GM21529 (cell line): ENCODE results near the gene CUX1.

Experiments used
- ATAC-seq: cut with Tn5 transposase; IDR thresholded peaks from one replicate; pipeline ENCODE4 v1.9.1; 2021; ENCODE audit not compliant: unreplicated experiment

CUX1 gene

DNA sequence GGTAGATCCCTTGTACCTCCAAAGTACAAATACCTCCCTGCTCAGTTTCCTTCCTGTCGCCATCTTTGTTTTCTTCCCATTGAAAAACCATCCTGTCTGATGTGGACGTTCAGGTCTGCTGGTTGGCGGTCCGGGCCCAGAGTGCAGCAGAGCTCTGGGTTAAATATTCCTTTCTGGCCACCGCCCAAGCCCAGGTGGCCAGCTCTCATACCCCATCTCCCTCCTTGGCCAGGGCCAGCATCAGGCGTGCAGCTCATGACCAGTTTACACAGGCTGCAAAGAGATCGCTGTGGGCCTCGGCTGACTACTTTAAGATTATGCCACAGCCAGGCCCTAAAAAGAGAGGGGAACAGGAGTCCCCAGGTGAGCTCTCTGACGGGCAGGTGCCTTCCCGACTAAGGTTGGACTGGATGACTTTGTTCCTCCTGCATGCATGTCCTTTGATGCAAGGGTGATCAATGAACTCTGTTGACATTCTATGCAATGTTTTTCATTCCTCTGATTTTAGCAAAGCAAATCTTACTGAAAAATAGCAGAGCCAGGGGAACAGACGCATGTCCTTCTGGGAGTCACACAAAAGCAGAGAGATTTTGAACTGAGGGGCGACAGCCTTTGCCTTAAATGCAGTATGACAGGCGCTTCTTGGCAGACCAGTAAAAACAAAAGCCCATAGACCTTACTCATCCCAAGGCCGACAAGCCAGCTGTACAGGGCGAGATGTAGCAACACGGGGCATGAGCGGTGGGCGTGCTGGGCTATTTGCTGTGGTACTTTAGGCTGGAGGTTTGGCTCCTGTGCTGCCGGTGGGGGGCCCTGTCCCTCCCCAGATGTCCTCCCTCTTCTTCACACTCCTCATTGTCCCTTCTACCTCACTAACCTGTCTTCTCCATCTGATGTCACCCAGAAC, 435.9 kb downstream of the CUX1 start:
- no peak for ATAC-seq

DNA sequence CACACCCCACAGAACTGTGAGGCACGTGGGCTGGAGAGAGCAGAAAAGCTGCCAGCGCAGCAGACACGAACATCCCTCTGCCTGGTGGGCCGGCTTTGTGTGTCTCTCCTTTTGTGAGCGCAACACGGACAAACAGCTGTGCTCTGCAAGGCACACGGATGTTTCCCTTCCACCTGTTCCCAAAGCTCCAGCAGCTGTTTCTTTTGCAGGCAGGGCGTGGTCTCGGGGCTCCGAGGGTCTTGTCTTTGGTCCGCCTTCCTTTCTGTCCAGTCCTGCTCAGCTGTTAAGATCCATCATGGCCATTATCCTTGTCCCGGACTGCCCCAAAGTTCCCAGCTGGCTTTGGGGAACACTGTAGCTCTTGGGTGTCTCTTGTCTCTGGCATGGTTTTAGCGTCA, 436.5 kb downstream of the CUX1 start:
- no peak for ATAC-seq

DNA sequence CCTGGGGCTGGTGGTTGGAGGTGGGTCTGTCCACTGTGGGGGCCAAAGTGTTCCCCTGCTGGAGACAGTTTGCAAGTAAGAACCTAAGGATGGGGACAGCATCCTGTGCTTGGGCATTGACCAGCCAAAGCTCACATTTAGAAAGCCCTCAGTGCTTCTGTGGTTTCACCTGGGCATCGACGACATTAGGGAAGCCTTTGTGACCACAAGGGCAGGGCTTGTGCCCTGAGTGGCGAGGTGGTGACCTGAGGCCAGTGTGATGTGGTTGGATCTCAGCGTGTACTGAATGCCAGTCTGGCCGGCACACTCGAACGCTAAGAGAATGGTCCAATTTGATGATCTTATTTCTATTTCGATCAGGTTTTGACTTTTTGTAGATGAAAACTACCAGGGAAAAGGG, 437.1 kb downstream of the CUX1 start:
- no peak for ATAC-seq

DNA sequence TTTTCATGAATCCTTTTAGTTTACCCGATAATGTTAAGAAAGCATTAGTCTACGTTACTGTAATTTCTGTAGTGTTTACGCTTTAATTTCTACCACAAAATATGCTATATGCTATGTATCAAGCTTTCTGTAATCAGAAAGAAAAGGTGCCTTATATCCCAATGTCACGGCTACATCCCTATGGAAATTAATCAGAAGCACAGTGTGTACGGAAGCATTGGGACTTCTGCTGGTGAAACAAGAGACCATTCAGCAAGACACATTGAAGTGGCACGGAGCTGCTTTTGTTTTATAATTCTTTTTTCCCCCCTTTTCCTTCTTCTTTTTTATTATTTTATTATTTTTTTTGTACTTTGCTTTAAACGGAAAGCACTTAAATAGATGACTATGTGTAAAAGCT, 438.1 kb downstream of the CUX1 start:
- no peak for ATAC-seq

DNA sequence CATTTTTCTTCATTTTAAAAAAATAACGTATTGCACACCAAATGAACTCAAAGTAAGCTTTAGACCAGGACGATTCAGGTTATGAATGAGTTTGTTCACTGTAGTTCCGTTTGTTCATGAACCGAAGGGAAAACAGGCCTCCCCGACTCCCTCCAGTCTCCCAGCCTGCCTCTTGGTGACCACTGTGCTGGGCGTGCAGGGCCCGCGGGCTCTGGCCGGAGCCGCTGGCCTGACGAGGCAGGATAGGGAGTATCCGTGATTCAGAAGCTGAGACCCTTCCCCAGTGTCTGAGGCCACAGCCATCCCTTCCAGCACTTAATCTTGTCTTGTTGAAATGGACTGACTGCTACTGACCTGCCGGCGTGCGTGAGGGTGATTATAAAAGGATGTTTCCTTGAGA, 438.5 kb downstream of the CUX1 start:
- no peak for ATAC-seq

DNA sequence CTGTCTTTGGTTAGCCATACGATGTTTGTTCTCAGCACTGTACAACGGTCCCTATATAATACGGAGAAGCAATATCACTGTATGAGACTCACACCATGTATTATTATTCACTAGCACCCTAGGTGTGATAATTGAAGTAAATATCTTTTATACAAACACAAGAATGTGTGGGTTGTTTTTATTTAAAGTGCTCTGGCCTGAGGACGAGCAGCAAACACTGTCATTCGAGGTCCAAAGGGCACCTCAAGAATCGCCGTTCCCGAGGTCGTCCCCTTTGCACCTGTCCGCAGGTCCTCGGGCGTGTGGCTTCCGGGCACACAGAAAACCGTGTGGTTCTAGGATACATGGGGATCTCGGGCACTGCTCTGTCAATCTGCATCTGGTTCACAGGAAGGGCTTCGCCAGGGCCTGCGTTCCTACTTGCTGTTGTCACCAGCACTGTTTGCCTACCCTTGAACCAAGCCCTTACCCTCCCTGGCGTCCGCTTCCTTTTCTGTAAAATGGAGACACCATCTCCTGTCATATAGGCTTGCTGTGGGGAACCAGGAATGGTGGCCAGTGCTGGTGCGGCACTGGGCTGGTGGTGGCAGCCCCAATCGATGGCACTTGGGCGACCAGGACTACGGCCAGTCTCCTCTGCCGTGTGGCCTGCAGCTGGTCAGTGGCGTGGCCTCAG, 440.8 kb downstream of the CUX1 start:
- no peak for ATAC-seq

DNA sequence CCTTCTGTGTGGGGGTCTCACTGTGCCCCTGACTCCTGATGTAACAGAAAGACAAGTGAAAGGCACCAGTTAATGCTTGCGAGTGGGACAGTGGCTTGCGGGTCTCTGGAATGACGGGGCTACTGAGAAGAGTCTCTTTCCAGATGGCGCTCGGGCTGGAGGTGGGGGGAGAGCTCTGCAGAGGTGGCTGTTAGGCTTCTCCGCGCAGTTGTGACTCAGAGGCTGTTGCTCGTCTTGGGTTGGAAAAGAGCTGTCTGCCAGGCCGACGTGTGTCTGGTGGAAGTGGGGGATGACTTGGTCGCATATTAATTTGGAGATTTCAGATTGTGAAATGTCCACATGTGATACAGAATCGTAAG, 441.3 kb downstream of the CUX1 start:
- ATAC-seq = no peak

DNA sequence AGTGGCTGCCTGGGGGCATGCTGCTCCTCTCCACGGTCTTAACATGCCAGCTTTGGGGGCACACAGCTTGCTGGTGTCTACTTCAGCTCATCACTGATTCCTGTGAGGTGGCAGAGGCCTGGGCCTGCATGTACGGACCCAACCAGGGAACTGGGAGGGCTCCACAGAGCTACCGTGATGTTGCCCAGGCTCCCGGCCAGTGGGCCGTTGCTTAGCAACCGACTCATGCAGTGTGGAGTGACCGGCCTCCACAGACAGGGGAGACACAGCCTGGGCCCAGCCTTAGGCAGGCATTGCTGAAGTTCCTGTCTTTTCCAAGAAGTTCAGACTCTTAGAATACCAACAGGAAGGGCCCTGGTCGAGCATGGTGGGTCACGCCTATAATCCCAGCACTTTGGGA, 443.4 kb downstream of the CUX1 start:
- no peak for ATAC-seq

DNA sequence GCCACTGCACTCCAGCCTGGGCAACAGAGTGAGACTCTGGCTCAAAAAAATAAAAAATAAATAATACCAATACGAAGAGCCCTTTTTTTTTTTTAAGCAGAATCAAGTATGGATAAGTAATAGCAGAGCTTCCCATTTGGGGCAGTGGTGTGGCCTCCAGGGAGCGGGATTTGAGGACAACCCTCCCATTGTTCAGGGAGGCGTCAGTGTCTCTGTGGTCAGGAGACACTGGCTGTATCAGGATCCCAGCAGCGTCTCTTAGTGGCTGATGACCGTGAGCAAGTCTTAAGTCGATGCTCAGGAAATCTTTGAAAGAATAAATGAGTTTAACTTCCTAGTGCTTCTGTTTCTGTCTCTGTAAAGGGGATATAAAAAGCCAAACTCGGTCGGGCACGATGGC, 444.0 kb downstream of the CUX1 start:
- no peak for ATAC-seq

DNA sequence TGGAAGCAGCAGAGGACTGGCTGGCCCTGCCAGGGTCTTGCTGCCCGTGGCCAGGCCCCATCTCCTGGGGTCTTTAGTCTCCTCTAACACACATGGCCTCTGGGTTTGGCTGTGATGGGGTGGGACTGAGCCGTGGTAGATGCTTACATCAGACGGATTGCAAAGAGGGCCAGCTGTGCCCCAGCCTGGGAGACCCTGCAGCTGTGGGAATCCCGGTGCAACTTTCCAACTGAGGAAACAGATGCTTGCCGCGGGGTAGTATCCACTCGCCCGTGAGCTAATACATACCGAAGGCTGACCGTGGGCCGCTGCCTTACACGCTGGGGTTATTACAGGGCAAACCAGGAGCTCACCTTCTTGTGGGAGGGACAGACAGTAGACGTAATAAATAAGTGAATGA, 445.1 kb downstream of the CUX1 start:
- no peak for ATAC-seq

DNA sequence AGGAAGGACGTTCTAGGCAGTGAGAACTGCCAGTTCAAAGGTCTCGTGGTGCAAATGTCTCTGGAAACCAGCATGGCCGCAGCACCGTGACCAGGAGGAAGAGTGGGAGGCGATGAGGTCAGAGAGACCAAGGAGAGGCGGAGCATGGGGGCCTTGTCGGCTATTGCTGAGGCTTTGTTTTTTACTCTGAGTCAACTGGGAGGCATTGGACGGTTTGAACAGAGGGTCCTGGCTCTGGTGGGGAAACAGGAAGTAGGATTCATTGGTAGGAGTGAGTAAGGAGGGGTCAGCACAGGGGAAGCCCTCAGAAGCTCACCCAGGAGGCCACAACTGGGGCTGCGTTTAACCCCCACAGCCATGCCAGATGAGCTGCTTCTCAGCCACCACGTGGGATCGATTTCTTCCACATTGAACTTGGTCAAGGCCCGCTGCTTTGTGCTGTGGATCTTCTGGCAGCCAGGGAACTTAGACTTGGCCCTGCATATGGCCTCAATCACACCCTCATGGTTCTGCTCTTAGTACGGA, 447.0 kb downstream of the CUX1 start:
- ATAC-seq = no peak

DNA sequence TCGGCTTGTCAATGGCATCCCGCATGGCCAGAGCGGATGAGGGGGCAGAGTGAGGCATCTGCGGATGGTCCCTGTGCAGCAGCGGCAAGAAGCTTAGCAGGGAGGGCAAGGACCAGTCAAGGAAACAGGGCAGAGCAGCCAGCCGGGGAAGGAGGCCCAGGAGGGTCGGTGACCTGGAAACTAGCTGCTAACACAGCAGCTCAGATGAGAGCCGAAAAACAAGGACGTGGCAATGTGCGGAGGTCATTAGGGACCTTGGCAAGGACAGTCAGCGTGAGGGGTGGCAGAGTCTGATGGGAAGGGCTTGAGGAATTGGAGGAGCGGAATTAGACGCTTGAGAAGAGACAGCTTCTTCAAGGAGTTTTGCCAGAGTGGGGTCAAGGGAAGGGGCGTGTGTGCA, 449.1 kb downstream of the CUX1 start:
- ATAC-seq = no peak

DNA sequence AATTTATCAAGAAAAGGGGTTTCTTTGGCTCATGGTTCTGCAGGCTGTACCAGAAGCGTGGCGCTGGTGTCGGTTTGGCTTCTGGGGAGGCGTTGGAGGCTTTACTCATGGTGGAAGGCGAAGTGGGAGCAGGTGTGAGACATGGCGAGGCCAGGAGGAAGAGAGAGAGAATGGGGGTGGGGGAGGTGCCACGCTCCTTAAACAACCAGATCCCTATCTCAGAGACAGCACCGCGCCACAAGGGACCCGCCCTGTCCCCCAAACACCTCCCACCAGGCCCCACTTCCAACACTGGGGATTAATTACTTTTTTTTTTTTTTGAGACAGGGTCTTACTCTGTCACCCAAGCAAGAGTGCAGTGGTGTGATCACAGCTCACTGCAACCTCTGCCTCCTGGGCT, 451.2 kb downstream of the CUX1 start:
- no peak for ATAC-seq

DNA sequence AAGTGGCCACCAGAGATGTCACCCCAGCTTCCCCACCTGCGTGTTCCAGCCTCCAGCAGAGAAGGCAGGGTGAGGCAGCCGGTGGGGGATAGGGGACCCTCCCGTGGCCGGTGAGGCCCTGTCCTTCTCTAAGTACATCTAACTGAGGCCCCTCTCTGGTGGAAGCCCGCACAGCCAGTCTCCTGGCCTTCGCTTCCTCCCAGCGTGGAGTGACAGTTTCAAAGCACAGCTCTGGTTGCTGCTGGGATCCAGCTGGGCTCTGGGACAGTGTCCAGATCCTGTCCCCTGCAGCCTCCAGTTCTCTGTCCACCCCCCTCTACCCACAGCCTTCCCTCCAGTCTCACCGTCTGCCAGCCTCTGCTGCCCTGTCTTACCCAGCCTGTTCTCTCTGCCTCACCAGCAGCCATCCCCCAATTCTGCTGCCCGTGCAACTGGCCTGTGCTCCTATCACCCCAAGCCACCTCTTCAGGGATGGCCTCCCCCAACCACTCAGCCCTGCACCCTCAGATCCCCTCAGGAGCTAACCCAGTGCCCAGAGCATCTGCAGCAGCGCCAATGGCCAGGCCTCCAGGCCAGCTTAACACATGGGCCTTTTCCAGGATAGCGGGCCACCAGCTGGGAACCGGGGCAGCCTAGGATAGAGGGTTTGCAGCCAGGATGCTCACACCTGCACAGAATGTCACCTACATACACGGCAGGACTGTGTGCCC, 452.9 kb downstream of the CUX1 start:
- ATAC-seq = no peak

DNA sequence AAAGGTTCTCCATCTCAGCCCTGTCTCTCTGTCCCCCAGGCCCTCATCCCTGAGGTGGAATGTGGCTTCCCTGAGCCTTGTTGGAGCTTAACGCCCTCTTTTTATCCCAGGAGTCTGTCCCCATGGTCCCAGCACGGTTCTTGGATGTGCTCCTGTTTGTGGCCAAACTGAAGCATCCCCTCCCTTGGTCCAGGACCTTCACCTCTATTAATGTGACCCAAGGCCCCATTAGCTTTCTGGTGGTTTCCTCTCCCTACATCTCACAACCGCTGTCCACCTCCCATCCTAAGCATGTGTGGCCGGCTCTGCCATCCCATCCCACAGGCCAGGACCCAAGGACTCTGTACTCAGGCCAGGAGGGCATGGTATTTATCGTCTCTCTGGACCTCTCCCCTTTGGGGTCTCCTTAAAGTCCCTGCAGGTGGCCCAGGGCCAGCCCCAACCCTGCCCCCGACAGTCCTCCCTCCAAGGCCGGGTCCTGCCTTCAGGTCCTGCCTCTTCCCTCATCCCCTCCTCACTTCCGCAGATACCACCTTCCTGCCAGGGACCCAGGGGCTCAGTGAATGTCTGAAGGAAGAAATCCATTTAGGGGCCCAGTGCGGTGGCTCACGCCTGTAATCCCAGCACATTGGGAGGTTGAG, 453.9 kb downstream of the CUX1 start:
- no peak for ATAC-seq

DNA sequence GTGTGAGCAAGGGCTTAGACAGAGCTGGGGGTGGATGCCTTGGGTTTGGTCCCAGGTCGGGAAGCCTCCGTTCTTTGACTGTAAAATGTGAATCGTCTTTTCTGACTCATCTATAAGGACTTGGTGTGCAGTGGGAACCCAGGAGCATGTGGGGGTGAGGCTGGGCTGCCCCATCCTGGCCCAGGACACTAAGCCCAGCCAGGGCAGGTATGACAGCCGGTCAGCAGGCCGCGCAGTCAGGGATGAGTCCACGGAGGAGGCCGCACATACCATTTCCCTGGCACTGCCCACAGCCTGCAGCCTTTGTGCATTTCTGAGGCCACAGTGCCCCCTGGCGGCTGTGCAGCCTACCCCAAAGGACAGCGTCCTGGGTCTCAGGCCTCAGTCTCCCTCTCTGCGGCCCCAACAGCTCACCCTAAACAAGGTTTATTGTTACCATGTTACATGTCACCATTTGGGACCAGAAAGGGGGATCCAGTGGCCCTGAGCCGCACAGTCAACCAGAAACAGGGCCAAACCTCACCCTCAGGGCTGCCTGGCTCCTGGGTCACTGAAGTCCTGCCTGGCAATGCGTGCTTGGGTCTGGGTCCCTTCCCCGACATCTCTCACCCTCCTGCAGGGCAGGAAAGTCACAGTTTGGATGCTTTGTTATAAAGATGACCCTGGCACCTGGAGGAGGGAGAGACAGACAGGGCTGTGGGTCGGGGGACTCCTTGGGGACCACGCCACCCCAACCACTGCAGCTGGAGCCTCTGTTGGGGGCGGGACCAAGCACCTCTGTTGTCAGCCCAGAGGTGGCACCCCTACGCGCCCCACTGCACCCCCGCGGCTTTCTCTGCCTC, 454.9 kb downstream of the CUX1 start:
- ATAC-seq = no peak

DNA sequence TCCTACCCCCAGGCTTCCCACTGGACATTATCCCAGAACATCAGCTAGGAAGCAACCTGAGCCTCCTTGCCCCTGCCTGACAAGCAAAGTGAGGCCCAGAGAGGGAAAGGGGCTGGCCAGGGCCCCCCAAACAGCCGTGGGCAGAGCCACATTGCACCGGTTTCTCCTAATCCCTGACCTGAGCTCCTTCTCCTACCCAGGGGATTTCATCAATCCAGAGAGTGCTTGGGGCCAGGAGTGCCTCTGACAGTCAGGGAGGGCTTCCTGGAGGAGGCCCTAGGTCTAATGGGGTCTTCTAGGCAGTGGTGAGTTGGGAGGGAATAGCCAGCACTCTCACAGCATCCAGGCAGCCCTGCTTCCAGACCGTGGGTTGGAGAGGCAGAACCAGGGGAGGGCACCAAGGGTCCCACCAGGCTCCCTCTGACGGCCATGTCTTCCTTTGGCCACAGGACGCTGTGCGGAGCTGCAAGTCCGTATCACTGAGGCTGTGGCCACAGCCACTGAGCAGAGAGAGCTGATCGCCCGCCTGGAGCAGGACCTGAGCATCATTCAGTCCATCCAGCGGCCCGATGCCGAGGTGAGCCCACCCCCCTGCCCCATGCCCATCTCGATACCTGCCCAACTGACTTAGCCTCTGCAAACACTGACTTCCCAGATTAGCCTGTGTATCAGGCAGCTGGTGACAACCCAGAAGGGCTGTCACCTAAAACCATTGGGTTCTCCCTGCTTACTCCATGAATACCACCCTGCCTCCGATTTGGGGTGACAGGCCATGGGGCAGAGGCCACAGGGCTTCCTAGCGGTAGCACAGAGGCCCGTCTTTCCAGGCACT, 455.7 kb downstream of the CUX1 start:
- ATAC-seq = no peak

DNA sequence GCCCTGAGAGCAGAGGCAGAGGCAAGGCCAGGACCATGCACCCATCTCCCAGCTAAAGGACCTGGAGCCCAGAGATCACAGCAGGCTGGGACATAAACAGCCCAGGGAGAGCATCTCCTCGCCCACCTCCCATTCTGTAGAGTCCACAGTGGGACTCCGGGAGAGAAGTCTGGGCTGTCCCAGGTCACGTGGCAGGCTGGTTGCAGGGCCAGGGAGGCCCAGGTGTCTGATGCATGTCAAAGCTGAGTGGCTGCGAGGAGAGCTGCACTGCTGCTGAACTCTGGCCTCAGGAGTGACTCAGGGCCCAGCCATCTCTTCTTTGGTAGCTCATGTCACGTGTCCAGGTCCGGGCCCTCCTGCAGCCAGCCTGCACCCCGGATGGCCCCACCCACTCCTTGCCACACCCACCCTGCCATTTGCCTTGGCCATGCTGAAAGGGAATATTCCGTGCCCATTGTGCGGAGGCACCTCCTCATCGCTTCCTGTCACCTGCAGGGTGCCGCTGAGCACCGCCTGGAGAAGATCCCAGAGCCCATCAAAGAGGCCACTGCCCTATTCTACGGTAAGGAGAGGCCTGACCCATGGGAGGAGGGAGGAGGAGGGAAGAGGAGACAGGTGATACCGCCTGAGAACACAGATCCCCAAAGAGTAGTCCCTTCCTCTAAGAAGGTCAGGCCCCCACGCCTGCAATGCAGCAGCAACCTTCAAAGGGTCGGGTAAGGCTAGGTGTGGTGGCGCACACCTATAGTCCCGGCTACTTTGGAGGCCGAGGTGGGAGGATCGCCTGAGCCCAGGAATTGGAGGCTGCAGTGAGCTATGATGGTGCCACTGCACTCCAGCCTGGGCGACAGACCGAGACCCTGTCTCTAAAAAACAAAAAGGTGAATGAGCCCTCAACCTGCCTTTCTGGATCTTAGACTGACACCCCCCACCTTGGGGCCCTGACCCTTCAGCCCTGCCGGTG, 456.6 kb downstream of the CUX1 start:
- no peak for ATAC-seq
